KMS-11 (cell line): ENCODE measurements around the gene ARVCF.

Source experiments
- H2AFZ ChIP-seq: fragments of 200-600 bp; sonication (generic); 2 replicates; pipeline ENCODE4 v1.6.1; 2016; ENCODE audit warnings: antibody characterized with exemption, mixed run types, low read depth
- H3K27ac ChIP-seq: fragments of 200-600 bp; sonication (generic); 2 replicates; pipeline ENCODE4 v1.6.1; 2016; ENCODE audit warnings: mild to moderate bottlenecking, mixed run types
- H3K27me3 ChIP-seq: fragments of 200-600 bp; sonication (generic); 2 replicates; pipeline ENCODE4 v1.6.1; 2017; ENCODE audit warnings: mild to moderate bottlenecking, low read depth, mixed run types, moderate library complexity; ENCODE audit not compliant: insufficient read depth
- H3K36me3 ChIP-seq: fragments of 200-600 bp; sonication (generic); 2 replicates; pipeline ENCODE4 v1.6.1; 2017; ENCODE audit warnings: mild to moderate bottlenecking, mixed run types; ENCODE audit not compliant: insufficient read depth
- H3K4me1 ChIP-seq: fragments of 200-600 bp; sonication (generic); 2 replicates; pipeline ENCODE4 v1.6.1; 2016; ENCODE audit warnings: mild to moderate bottlenecking, low read depth, mixed run types; ENCODE audit not compliant: poor library complexity, severe bottlenecking
- H3K4me2 ChIP-seq: fragments of 200-600 bp; sonication (generic); 2 replicates; pipeline ENCODE4 v1.7.0; 2016; ENCODE audit warnings: mild to moderate bottlenecking, mixed run types
- H3K4me3 ChIP-seq: fragments of 200-600 bp; sonication (generic); IDR thresholded peaks from 2 replicates; pipeline ENCODE4 v1.6.1; 2017; ENCODE audit warnings: low read depth, low read length, mixed read lengths; ENCODE audit not compliant: insufficient read depth
- H3K79me2 ChIP-seq: fragments of 200-600 bp; sonication (generic); 2 replicates; pipeline ENCODE4 v1.6.1; 2016; ENCODE audit warnings: low read depth, mixed run types; ENCODE audit not compliant: insufficient read depth
- H3K9ac ChIP-seq: fragments of 200-600 bp; sonication (generic); 2 replicates; pipeline ENCODE4 v1.6.1; 2016; ENCODE audit warnings: mild to moderate bottlenecking, mixed run types
- H4K20me1 ChIP-seq: fragments of 200-600 bp; sonication (generic); 2 replicates; pipeline ENCODE4 v1.6.1; 2016; ENCODE audit warnings: mild to moderate bottlenecking, mixed run types; ENCODE audit not compliant: insufficient read depth
- TF ChIP-seq, protein P1 (sequence below): fragments of 200-600 bp; sonication (generic); conservative IDR thresholded peaks from 2 replicates; pipeline ENCODE4 v1.6.1; 2017; ENCODE audit warnings: low read depth, mild to moderate bottlenecking, antibody characterized with exemption, low read length, moderate library complexity, mixed read lengths

The ARVCF gene

GRCh38 chr22:20010307-20011122 lies 6.1 kb downstream of the ARVCF start:
- Histone ChIP-seq H4K20me1 (no peaks in the 10 kb centered on the region), H3K79me2 (no peaks in the 10 kb centered on the region), H3K4me3 (no peak overlapping the region), H3K4me1 (no peaks in the 10 kb centered on the region), H3K9ac (no peak overlapping the region), H3K27me3 (peaks cover 6% of the 10 kb centered on the region), H3K36me3 (no peaks in the 10 kb centered on the region), H2AFZ (no peak overlapping the region), H3K27ac (no peak overlapping the region), H3K4me2 (no peak overlapping the region)
- TF ChIP-seq, protein P1, sequence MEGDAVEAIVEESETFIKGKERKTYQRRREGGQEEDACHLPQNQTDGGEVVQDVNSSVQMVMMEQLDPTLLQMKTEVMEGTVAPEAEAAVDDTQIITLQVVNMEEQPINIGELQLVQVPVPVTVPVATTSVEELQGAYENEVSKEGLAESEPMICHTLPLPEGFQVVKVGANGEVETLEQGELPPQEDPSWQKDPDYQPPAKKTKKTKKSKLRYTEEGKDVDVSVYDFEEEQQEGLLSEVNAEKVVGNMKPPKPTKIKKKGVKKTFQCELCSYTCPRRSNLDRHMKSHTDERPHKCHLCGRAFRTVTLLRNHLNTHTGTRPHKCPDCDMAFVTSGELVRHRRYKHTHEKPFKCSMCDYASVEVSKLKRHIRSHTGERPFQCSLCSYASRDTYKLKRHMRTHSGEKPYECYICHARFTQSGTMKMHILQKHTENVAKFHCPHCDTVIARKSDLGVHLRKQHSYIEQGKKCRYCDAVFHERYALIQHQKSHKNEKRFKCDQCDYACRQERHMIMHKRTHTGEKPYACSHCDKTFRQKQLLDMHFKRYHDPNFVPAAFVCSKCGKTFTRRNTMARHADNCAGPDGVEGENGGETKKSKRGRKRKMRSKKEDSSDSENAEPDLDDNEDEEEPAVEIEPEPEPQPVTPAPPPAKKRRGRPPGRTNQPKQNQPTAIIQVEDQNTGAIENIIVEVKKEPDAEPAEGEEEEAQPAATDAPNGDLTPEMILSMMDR: no peak

DNA sequence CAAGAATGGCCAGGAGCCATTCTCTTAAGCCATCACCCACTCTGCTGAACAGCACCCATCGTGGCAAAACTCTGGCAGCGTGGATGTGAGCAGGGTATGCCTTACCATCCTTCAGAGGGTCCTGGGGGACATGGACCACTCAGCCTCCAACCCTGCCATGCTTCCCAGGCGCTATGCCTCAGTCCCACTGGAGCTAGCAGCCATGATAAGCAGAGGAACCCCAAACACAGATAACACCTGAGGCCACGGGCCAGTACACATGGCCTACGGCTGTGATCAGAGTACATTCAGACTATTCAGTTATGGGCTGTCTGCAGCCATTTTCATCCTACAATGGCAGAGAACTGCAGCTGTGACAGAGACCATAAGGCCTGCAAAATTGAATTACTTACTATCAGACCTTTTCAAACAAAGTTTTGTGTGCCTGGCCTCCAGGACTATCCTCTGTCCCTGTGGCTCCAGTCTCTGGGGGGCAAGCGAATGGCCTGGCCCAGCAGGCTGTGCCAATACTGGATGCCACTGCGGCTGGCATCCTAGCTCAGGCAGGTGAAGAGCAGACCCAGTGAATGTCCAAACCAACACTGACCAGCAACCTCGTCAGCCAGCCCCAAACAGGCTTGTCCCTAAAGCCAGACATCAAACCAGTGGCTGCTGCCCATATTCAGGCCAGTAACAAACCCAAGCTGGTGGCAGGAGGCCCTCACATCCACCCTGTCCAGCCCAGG lies 6.9 kb downstream of the ARVCF start:
- Histone ChIP-seq H3K4me3 (no peak overlapping the region), H3K79me2 (no peaks in the 10 kb centered on the region), H3K4me1 (no peaks in the 10 kb centered on the region), H3K9ac (no peak overlapping the region), H3K36me3 (no peaks in the 10 kb centered on the region), H3K27me3 (no peaks in the 10 kb centered on the region; the same call in 1 of the 2 replicates), H3K4me2 (no peak overlapping the region), H4K20me1 (no peaks in the 10 kb centered on the region), H3K27ac (no peak overlapping the region), H2AFZ (no peak overlapping the region)
- TF ChIP-seq, protein P1: no peak

- Histone ChIP-seq H3K27ac (no peak overlapping the region), H3K79me2 (no peaks in the 10 kb centered on the region), H3K4me3 (no peak overlapping the region), H4K20me1 (no peaks in the 10 kb centered on the region), H2AFZ (no peak overlapping the region), H3K9ac (no peak overlapping the region), H3K4me1 (no peaks in the 10 kb centered on the region), H3K27me3 (no peaks in the 10 kb centered on the region), H3K4me2 (no peak overlapping the region), H3K36me3 (no peaks in the 10 kb centered on the region)
- TF ChIP-seq, protein P1: no peak
These were observed 7.6 kb downstream of the ARVCF start for GRCh38 chr22:20009018-20009491.

DNA sequence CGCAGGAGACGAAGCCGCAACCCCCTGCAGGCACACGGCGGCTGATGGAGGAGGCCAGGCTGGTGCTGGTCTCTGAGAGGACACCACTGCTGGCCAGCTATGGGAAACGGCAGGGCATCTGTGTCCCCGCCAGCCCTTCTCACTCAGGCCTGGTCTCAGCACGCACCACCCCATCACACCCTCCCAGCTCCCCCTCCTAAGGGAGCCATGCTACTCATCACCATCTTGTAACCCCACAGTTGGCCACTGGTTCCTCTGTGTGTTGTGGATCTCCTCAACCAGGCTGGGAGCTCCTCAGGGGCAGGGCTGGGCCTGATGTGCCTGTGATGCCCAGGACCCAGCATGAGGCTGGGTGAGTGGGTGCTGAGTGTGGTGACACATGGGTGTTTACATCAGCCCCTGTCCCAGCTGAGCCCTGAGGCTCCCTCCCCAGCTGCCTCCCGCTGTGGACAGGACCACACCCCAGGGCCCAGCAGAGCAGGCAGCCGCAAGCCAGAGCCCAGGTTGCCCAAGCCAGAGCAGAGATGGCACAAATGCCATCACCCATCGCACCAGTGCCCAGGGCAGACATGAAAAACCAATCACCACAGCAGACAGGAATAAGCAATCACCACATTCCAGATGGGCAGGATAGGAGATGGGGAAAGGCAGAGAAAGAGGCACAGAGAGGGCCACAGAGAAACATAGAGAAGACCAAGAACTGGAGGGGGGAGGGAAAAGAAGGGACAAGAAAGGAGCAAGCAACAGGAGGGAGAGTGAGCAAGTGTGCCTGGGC lies 8.2 kb downstream of the ARVCF start:
- Histone ChIP-seq H3K36me3 (no peaks in the 10 kb centered on the region), H3K4me1 (no peaks in the 10 kb centered on the region), H3K4me3 (no peak overlapping the region), H2AFZ (no peak overlapping the region), H3K27ac (no peak overlapping the region), H3K9ac (no peak overlapping the region), H3K79me2 (no peaks in the 10 kb centered on the region), H3K4me2 (no peak overlapping the region), H3K27me3 (no peaks in the 10 kb centered on the region), H4K20me1 (no peaks in the 10 kb centered on the region)
- TF ChIP-seq, protein P1: no peak
